ENCODE measurements around the gene EDIL3.

- TF ChIP-seq CTCF (IDR thresholded peaks at IDR 0.05) (no peak), POLR2A (IDR thresholded peaks at IDR 0.05) (no peak), POLR2AphosphoS5 (IDR thresholded peaks at IDR 0.05) (no peak), EP300 (IDR thresholded peaks at IDR 0.05) (no peak)
These were observed 19.1 kb upstream of the EDIL3 start for GRCh38 chr5:84403773-84404172.

All from gastroesophageal sphincter (tissue), 3 donors.